Loucy (cell line): ENCODE measurements around the gene RAB14.
A peak's percentile ranks its signal among the peaks of the same experiment; 100 is the strongest.

ENCODE experiments used
- H2AFZ ChIP-seq: fragments of 200-600 bp; sonication (generic); 2 replicates; pipeline ENCODE4 v1.6.0; 2016; ENCODE audit warnings: antibody characterized with exemption, mild to moderate bottlenecking, low read length, moderate library complexity
- H3F3A ChIP-seq: fragments of 200-600 bp; 2 replicates; pipeline ENCODE4 v1.6.0; 2016; ENCODE audit warnings: antibody characterized with exemption, low read depth, mild to moderate bottlenecking
- H3K27me3 ChIP-seq: fragments of 200-600 bp; sonication (generic); 2 replicates; pipeline ENCODE4 v1.6.1; 2014; ENCODE audit warnings: low read length, mild to moderate bottlenecking; ENCODE audit not compliant: insufficient read depth, poor library complexity, severe bottlenecking
- H3K36me3 ChIP-seq: fragments of 200-600 bp; sonication (generic); 2 replicates; pipeline ENCODE4 v1.6.1; 2016; ENCODE audit warnings: low read length; ENCODE audit not compliant: insufficient read depth
- H3K4me1 ChIP-seq: fragments of 200-600 bp; sonication (generic); 2 replicates; pipeline ENCODE4 v1.5.1; 2014; ENCODE audit warnings: low read length, mild to moderate bottlenecking; ENCODE audit not compliant: insufficient read depth, poor library complexity, severe bottlenecking
- H3K4me2 ChIP-seq: fragments of 200-600 bp; sonication (generic); 2 replicates; pipeline ENCODE4 v1.6.0; 2014; ENCODE audit warnings: antibody characterized with exemption, low read length, low read depth, mild to moderate bottlenecking; ENCODE audit not compliant: poor library complexity, severe bottlenecking
- H3K4me3 ChIP-seq: fragments of 200-600 bp; sonication (generic); 2 replicates; pipeline ENCODE4 v1.5.1; 2014; ENCODE audit warnings: low read length, mild to moderate bottlenecking, mixed read lengths; ENCODE audit not compliant: poor library complexity, severe bottlenecking
- H3K79me2 ChIP-seq: fragments of 200-600 bp; sonication (generic); 2 replicates; pipeline ENCODE4 v1.6.1; 2014; ENCODE audit warnings: low read length; ENCODE audit not compliant: insufficient read depth
- H3K9ac ChIP-seq: fragments of 200-600 bp; sonication (generic); 2 replicates; pipeline ENCODE4 v1.6.0; 2014; ENCODE audit warnings: mild to moderate bottlenecking, low read depth, low read length, moderate library complexity; ENCODE audit not compliant: poor library complexity, severe bottlenecking
- H3K9me2 ChIP-seq: fragments of 200-600 bp; sonication (generic); replicated peaks from 2 replicates; pipeline ENCODE4 v1.6.1; 2016; ENCODE audit warnings: low read depth, low read length, mixed read lengths
- H3K9me3 ChIP-seq: fragments of 200-600 bp; sonication (generic); 2 replicates; pipeline ENCODE4 v1.6.1; 2014; ENCODE audit warnings: mild to moderate bottlenecking, antibody characterized with exemption, low read length, low read depth; ENCODE audit not compliant: insufficient read depth
- H4K20me1 ChIP-seq: fragments of 200-600 bp; sonication (generic); 2 replicates; pipeline ENCODE4 v1.6.0; 2014; ENCODE audit warnings: antibody characterized with exemption, low read length, mild to moderate bottlenecking; ENCODE audit not compliant: insufficient read depth, poor library complexity, severe bottlenecking
- CTCF ChIP-seq: fragments of 200-600 bp; sonication (generic); conservative IDR thresholded peaks from 2 replicates; pipeline ENCODE4 v1.5.1; 2014; ENCODE audit warnings: mild to moderate bottlenecking, antibody characterized with exemption, low read length
- EZH2phosphoT487 ChIP-seq: fragments of 200-600 bp; IDR thresholded peaks from 2 replicates; pipeline ENCODE4 v1.6.1; 2018; ENCODE audit warnings: antibody characterized with exemption, mild to moderate bottlenecking, moderate library complexity, borderline replicate concordance

RAB14 gene

GRCh38 chr9:121189006-121189405 is 12.7 kb downstream of the RAB14 start:
- no peak for TF ChIP-seq EZH2phosphoT487
- no peak for TF ChIP-seq CTCF
- Histone ChIP-seq H2AFZ (no peak overlapping the region), H3F3A (no peaks in the 10 kb centered on the region), H3K9me3 (no peaks in the 10 kb centered on the region), H3K9me2 (no peaks in the 10 kb centered on the region), H4K20me1 (peaks cover 99% of the 10 kb centered on the region), H3K79me2 (peaks cover 98% of the 10 kb centered on the region), H3K4me2 (no peak overlapping the region), H3K27me3 (no peaks in the 10 kb centered on the region), H3K4me3 (no peak overlapping the region), H3K9ac (no peak overlapping the region), H3K36me3 (peaks cover 35% of the 10 kb centered on the region; the same call in 1 of the 2 replicates), H3K4me1 (peaks cover 52% of the 10 kb centered on the region)

- Histone ChIP-seq H3K4me3 (no peak overlapping the region), H2AFZ (no peak overlapping the region), H3K9ac (no peak overlapping the region), H3K4me2 (peak overlapping the region; percentile 13), H3K79me2 (peaks cover 98% of the 10 kb centered on the region), H3K9me2 (no peaks in the 10 kb centered on the region), H3F3A (no peaks in the 10 kb centered on the region), H3K27me3 (no peaks in the 10 kb centered on the region), H3K9me3 (no peaks in the 10 kb centered on the region), H4K20me1 (peaks cover 88% of the 10 kb centered on the region), H3K4me1 (peaks cover 42% of the 10 kb centered on the region), H3K36me3 (peaks cover 47% of the 10 kb centered on the region; the same call in 1 of the 2 replicates)
- TF ChIP-seq CTCF (no peak), EZH2phosphoT487 (peak; percentile 50; the same call in 1 of the 2 replicates)
Observed at GRCh38 chr9:121187636-121188305, 13.9 kb downstream of the RAB14 start.

GRCh38 chr9:121185774-121186403 is 15.8 kb downstream of the RAB14 start:
- H3K9ac ChIP-seq, result no peak overlapping the region
- H4K20me1 ChIP-seq, result peaks cover 70% of the 10 kb centered on the region
- TF ChIP-seq CTCF (no peak), EZH2phosphoT487 (no peak)
- no peaks in the 10 kb centered on the region for H3K9me3 ChIP-seq
- H3F3A ChIP-seq, result no peaks in the 10 kb centered on the region
- H3K79me2 ChIP-seq, result peaks cover 86% of the 10 kb centered on the region
- no peaks in the 10 kb centered on the region for H3K9me2 ChIP-seq
- peaks cover 24% of the 10 kb centered on the region for H3K4me1 ChIP-seq
- H3K4me3 ChIP-seq, result no peak overlapping the region
- no peaks in the 10 kb centered on the region for H3K27me3 ChIP-seq
- H3K36me3 ChIP-seq, result peaks cover 63% of the 10 kb centered on the region; the same call in 1 of the 2 replicates
- peak overlapping the region; percentile 43 for H3K4me2 ChIP-seq
- no peak overlapping the region for H2AFZ ChIP-seq
